Activated CD4-positive, alpha-beta memory T cell treated with anti-CD3 and anti-CD28 coated beads, Interleukin-2, amount 10 ng/mL, durations not matched to agents 7 days and 5 days (primary cell): ENCODE results near the gene ZNF37A. TPM values are rescaled to one million over a fixed set of nuclear protein-coding genes. Genes with fewer than 3 reads are reported as not detected.
"Not testable (repeated sequence)": the region's sequence is repeated elsewhere in the genome, so short reads cannot be mapped to it uniquely, and the experiment has no call there.

Experiments
- CTCF ChIA-PET: fragments of 350-600 bp; sonication (Branson Sonifier 250); formaldehyde crosslinking; loops from one replicate; lab custom pipeline; 2021; ENCODE audit warnings: antibody characterized with exemption, inconsistent platforms; lab: Charles Lee
- POLR2A ChIA-PET: fragments of 350-600 bp; sonication (Branson Sonifier 250); formaldehyde crosslinking; loops from one replicate; lab custom pipeline; 2021; ENCODE audit warnings: antibody characterized with exemption; lab: Charles Lee
- DNase-seq: peaks from one replicate; pipeline ENCODE4 v3.0.0-alpha.2; 2020
- H3K27ac Mint-ChIP-seq: one replicate; pipeline ENCODE4 v1.8.0; 2021; ENCODE audit warnings: mild to moderate bottlenecking, mixed read lengths
- H3K27me3 Mint-ChIP-seq: one replicate; pipeline ENCODE4 v1.8.0; 2021; ENCODE audit warnings: mixed read lengths
- H3K36me3 Mint-ChIP-seq: one replicate; pipeline ENCODE4 v1.8.0; 2021; ENCODE audit warnings: low read depth, mixed read lengths
- H3K4me1 Mint-ChIP-seq: one replicate; pipeline ENCODE4 v1.8.0; 2021; ENCODE audit warnings: mixed read lengths
- H3K4me3 Mint-ChIP-seq: one replicate; pipeline ENCODE4 v1.8.0; 2021; ENCODE audit warnings: mild to moderate bottlenecking, mixed read lengths
- H3K9me3 Mint-ChIP-seq: one replicate; pipeline ENCODE4 v1.8.0; 2021; ENCODE audit warnings: mixed read lengths
- total RNA-seq, 2 experiments: library from RNA; stranded (reverse); gene quantifications; one replicate each; pipeline ENCODE4 v1.2.3, GENCODE V29; 2021

Gene ZNF37A
- 10 to 100 TPM; 17.9 to 19.6 TPM for total RNA-seq

DNA sequence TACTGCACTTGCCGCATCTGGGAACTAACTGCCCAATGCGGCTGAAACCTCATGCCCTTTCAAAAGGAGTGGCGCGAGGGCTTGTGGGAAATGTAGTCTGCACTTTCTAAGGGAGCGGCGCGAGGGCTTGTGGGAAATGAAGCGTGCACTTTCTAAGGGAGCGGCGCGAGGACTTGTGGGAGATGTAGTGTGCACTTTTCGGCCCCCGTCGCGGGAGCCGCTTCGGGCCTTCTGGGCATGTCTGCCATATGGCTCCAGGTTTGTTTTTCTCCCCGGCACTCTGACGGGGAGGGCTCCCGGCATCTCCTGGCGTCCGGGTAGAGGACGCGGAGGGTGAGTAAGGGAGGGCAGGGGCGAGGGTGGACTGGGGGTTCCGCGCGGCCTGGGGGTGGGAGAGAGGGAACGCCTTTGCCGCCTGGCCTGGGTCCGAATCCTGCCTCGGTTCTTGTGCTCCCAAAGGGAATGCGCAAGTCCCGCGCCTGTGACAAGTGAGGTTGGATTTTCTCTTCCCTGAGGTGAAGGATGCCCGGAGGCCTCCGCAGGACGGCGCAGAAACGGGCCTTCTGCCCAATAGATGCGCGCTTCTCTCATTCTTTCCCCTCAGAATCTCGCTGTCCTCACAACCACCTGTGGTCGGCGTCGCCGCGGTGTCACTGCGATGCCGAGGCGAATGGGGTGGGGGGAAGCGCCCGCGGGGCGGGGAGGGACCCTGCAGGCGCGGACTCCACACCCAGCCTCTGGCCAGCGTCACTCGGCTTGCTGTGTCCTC is at the start of gene ZNF37A:
Gene ZNF37A (plus strand): TSS at position 180 of the 769 bp plus-strand sequence. CDS start 2,281 bp downstream, outside the sequence.
- peak within 1 kb of the TSS; percentile 83 for H3K4me3 Mint-ChIP-seq

DNA sequence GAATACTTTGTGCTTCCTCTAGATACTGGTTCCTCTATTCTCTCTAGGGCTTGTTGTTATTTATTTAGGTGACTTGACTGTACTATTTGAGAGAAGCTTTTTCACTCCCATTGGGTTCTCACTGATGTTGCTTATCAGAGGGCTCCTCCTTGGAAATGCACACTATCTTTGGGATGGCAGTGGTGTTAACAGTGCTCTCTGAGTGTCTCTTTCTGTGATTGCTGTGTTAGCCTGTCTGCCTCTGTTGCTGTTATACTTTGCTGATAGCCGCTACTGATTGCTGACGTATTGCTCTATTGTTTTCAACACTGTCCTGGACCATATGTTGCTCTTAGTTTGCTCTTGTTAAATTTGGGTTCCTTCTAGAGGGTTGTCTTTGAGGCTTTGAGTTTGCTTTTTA is 49.0 kb upstream of the ZNF37A start:
- H3K4me1 Mint-ChIP-seq: peaks cover 12% of the 10 kb centered on the region
- H3K27ac Mint-ChIP-seq: no peak overlapping the region
- no peak overlapping the region for H3K4me3 Mint-ChIP-seq
- peaks cover 81% of the 10 kb centered on the region for H3K36me3 Mint-ChIP-seq
- DNase-seq: no peak
- H3K27me3 Mint-ChIP-seq: no peaks in the 10 kb centered on the region
- ChIA-PET CTCF (no interaction called here), POLR2A (no interaction called here)
- H3K9me3 Mint-ChIP-seq: peaks cover 31% of the 10 kb centered on the region

More for the DNA sequence above, at the start of gene ZNF37A:
- Mint-ChIP-seq H3K4me1 (peaks cover 30% of the 10 kb centered on the region), H3K9me3 (peaks cover 17% of the 10 kb centered on the region), H3K36me3 (peaks cover 44% of the 10 kb centered on the region), H3K27ac (peak within 1 kb of the TSS; percentile 85), H3K27me3 (no peaks in the 10 kb centered on the region)
- POLR2A ChIA-PET: interaction anchor here (0.8 to 2.6 kb wide), 7 partner anchors 9 to 238 kb away, joined by 3 to 23 read pairs (median 4); partner anchors contain the start of genes ZNF25 and ZNF33A
- DNase-seq: peak; percentile 92
- CTCF ChIA-PET: interaction anchor here (1.8 to 2.0 kb wide), 2 partner anchors 84 to 118 kb away, joined by 5 to 9 read pairs; partner anchors contain the start of genes ZNF25 and ZNF33A

DNA sequence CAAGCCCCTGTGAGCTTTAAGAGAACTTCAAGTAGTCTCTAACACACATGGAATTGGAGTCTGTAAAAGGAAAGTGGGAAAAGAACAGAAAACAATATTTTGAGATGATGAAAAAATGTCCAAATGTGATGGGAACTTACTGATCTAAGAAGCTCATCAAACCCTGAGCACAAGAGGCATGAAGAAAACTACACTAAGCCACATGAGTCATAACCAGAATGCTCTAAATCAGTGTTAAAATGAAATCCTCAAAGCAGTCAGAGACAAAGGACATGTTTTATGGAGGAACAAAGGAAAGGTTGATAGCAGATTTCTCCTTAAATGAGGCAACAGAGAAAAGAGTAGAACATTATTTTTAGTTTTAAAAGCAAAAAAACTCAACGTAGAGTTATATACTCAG is 46.5 kb upstream of the ZNF37A start:
- DNase-seq: no peak
- ChIA-PET CTCF (no interaction called here), POLR2A (no interaction called here)
- H3K4me1 Mint-ChIP-seq: peaks cover 9% of the 10 kb centered on the region
- H3K36me3 Mint-ChIP-seq: peaks cover 80% of the 10 kb centered on the region
- no peak overlapping the region for H3K4me3 Mint-ChIP-seq
- H3K27me3 Mint-ChIP-seq: no peaks in the 10 kb centered on the region
- peaks cover 38% of the 10 kb centered on the region for H3K9me3 Mint-ChIP-seq
- H3K27ac Mint-ChIP-seq: no peak overlapping the region

DNA sequence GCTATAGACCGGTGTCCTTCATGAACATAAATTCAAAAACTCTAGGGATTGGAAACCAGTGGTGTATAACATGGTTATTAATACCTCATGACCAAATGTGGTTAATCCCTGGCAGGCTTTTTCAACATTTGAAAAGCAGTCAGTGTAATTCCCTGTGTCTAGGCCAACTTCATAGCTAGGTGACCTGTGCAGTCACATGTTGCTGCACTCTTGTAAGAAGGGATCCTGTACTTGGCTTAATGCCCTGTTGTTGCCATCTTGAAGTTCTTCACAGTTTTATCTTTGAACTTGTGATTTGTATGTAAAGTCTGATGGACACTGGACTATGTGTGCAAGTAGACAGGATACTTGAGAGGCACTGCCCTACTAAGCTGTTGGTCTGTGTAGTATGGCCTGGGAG is 43.9 kb upstream of the ZNF37A start:
- ChIA-PET POLR2A (no interaction called here), CTCF (no interaction called here)
- no peaks in the 10 kb centered on the region for H3K27me3 Mint-ChIP-seq
- no peak overlapping the region for H3K4me3 Mint-ChIP-seq
- DNase-seq: no peak
- peaks cover 81% of the 10 kb centered on the region for H3K36me3 Mint-ChIP-seq
- H3K9me3 Mint-ChIP-seq: peaks cover 52% of the 10 kb centered on the region
- H3K4me1 Mint-ChIP-seq: peaks cover 4% of the 10 kb centered on the region
- no peak overlapping the region for H3K27ac Mint-ChIP-seq

DNA sequence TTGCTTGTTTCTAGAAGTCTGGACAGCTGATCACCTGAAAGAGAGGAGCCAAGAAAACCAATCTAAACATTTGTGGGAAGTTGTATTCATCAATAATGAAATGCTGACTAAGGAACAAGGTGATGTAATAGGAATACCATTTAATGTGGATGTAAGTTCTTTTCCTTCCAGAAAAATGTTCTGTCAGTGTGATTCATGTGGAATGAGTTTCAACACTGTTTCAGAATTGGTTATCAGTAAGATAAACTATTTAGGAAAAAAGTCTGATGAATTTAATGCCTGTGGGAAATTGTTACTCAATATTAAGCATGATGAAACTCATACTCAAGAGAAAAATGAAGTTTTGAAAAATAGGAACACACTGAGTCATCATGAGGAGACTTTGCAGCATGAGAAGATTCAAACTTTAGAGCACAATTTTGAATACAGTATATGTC is 39.8 kb upstream of the ZNF37A start:
- Mint-ChIP-seq H3K9me3 (peaks cover 75% of the 10 kb centered on the region), H3K27ac (no peak overlapping the region), H3K4me3 (no peak overlapping the region), H3K4me1 (no peaks in the 10 kb centered on the region), H3K27me3 (no peaks in the 10 kb centered on the region), H3K36me3 (peaks cover 85% of the 10 kb centered on the region)
- ChIA-PET POLR2A (no interaction called here), CTCF (no interaction called here)
- DNase-seq: no peak

DNA sequence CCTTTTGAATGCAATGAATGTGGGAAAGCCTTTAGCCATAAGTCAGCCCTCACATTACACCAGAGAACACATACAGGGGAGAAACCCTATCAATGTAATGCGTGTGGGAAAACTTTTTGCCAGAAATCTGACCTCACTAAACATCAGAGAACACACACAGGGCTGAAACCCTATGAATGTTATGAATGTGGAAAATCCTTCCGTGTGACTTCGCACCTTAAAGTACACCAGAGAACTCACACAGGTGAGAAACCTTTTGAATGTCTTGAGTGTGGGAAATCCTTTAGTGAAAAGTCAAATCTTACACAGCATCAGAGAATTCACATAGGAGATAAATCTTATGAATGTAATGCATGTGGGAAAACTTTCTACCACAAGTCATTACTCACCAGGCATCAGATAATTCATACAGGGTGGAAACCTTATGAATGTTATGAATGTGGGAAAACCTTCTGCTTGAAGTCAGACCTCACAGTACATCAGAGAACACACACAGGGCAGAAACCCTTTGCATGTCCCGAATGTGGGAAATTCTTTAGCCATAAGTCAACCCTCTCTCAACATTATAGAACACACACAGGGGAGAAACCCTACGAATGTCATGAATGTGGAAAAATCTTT is 38.8 kb upstream of the ZNF37A start:
- CTCF ChIA-PET, DNase-seq, H3K4me1 Mint-ChIP-seq, H3K4me3 Mint-ChIP-seq, H3K27ac Mint-ChIP-seq, H3K27me3 Mint-ChIP-seq, POLR2A ChIA-PET: not testable (repeated sequence)
- Mint-ChIP-seq H3K9me3 (peaks cover 77% of the 10 kb centered on the region), H3K36me3 (peaks cover 84% of the 10 kb centered on the region)

DNA sequence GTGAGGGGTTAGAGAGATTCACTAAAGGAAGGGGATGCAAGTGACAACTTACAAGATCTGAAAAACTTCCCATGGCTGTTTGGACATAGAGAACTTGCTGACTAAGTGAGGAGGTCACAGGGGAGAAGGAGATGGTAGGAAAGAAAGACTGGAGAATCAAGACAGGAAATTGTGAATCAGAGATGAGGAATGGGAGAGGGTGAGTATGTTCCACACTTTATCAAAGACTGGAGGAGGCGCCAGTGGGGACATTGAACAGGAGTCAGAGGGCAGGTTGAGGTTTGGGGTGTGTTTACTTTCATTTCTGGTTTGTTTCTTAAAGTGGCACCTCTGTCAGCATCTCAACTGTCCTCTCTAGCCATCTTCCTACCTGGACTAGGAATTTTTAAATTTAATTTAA is 24.5 kb upstream of the ZNF37A start:
- POLR2A ChIA-PET, DNase-seq, CTCF ChIA-PET, H3K4me3 Mint-ChIP-seq, H3K27me3 Mint-ChIP-seq, H3K4me1 Mint-ChIP-seq, H3K36me3 Mint-ChIP-seq: not testable (repeated sequence)
- H3K27ac Mint-ChIP-seq: peak overlapping the region; percentile 17
- peaks cover 18% of the 10 kb centered on the region for H3K9me3 Mint-ChIP-seq

DNA sequence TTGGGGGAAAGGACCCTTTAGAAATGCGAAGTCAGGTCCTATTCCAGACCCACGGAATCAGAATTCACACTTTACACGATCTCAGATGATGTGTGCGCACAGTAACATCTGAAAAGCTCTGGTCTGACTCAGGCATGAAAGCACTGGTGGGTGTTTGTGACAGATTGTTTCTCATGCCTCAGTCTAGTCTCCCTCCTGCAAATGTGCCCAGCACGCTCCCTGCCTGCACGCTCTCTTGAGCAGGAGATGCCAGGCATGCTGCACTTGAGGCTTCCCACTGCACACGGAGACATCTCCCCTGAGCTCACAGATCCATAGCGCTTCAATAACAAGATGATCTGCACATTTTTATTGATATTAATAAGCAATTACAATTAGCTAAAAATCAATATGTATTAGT is 23.6 kb upstream of the ZNF37A start:
- ChIA-PET CTCF (no interaction called here), POLR2A (no interaction called here)
- H3K9me3 Mint-ChIP-seq: peaks cover 21% of the 10 kb centered on the region

DNA sequence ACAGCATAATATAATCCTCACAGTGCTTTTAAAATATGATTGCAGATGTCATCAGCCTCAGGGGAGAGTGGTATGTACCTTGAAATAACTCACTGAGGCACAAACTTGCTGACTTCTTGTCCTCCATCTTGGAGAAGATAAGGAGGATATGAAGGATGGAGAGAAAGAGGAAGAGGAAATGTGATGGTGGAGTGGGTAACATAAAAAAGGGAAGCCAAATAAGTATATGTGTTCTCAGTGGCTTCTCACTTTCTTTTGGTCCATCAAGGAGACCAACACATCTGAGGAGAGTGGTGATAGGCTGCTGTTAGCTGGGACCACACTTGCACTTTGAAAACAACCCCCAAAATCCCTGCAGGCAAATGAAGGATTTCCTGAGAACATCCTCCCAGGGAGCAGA is 21.6 kb upstream of the ZNF37A start:
- Mint-ChIP-seq H3K4me3 (no peak overlapping the region), H3K27ac (no peak overlapping the region), H3K4me1 (peaks cover 2% of the 10 kb centered on the region), H3K36me3 (no peaks in the 10 kb centered on the region), H3K27me3 (no peaks in the 10 kb centered on the region), H3K9me3 (peaks cover 35% of the 10 kb centered on the region)
- POLR2A ChIA-PET: no interaction called here
- CTCF ChIA-PET: no interaction called here
- no peak for DNase-seq

More for the DNA sequence above, 23.6 kb upstream of the ZNF37A start:
- DNase-seq: no peak
- H3K4me3 Mint-ChIP-seq: no peak overlapping the region
- H3K36me3 Mint-ChIP-seq: no peaks in the 10 kb centered on the region
- no peaks in the 10 kb centered on the region for H3K27me3 Mint-ChIP-seq
- H3K27ac Mint-ChIP-seq: no peak overlapping the region
- peaks cover 2% of the 10 kb centered on the region for H3K4me1 Mint-ChIP-seq

DNA sequence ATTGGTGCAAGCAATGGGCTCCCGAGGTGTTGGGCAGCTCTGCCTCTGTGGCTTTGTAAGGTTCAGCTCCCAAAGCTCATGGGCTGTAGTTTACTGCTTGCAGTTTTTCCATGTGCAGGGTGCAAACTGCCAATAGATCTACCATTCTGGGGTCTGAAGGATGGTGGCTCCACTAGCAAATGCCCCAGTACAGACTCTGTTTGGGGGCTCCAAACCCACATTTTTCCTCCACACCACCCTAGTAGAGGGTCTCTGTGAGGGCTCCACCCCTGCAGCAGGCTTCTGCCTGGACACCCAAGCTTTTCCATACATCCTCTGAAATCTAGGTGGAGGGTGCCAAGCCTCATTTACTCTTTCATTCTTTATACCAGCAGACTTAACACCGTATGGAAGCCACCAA is 17.4 kb upstream of the ZNF37A start:
- no peak for DNase-seq
- H3K4me1 Mint-ChIP-seq: no peaks in the 10 kb centered on the region
- CTCF ChIA-PET: no interaction called here
- H3K27me3 Mint-ChIP-seq: no peaks in the 10 kb centered on the region
- POLR2A ChIA-PET: no interaction called here
- no peak overlapping the region for H3K27ac Mint-ChIP-seq
- H3K9me3 Mint-ChIP-seq: peaks cover 37% of the 10 kb centered on the region
- no peaks in the 10 kb centered on the region for H3K36me3 Mint-ChIP-seq
- H3K4me3 Mint-ChIP-seq: no peak overlapping the region

DNA sequence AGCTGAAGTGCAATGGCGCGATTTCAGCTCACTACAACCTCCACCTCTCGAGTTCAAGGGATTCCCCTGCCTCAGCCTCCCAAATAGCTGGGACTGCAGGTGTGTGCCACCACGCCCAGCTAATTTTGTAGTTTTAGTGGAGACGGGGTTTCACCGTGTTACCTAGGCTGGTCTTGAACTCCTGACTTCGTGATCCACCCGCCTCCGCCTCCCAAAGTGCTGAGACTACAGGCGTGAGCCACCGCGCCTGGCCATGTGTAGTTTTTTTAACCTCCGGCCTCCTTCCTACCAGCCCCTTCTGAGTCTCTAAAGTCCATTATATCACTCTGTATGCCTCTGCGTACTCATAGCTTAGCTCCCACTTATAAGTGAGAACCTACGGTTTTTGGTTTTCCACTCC is 819 bp upstream of the ZNF37A start:
- H3K4me1 Mint-ChIP-seq: peaks cover 30% of the 10 kb centered on the region
- not testable (repeated sequence) for H3K9me3 Mint-ChIP-seq, DNase-seq, H3K27me3 Mint-ChIP-seq
- POLR2A ChIA-PET: interaction anchor here (0.8 to 2.6 kb wide), 3 partner anchors 16 to 117 kb away, joined by 4 to 23 read pairs (median 4); partner anchors contain the start of genes ZNF25 and ZNF33A
- peak overlapping the region; percentile 85 for H3K27ac Mint-ChIP-seq
- H3K36me3 Mint-ChIP-seq: peaks cover 33% of the 10 kb centered on the region
- CTCF ChIA-PET: interaction anchor here (0.9 to 1.8 kb wide), 3 partner anchors 12 to 116 kb away, joined by 4 to 5 read pairs (median 4); partner anchors contain the start of genes ZNF25 and ZNF33A
- peak overlapping the region; percentile 83 for H3K4me3 Mint-ChIP-seq

DNA sequence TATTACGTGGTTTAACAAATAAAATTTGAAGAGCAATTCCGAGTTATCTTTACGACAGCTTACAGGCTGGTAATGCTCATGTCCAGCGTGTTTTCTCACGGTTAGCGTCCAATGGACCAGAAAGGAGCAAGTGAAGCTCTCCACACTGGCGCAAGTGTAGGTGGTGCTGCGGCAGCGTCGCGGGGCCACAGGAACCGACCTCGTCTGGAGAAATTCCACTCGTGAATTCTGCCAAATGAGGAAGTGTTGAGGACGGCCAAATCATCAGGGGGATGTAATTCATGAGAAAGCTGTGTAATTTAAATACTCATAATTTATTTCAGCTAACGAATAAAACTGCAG is 350 bp upstream of the ZNF37A start:
- DNase-seq: no peak
- Mint-ChIP-seq H3K4me3 (peak overlapping the region; percentile 83), H3K27ac (peak overlapping the region; percentile 85), H3K4me1 (peaks cover 30% of the 10 kb centered on the region), H3K36me3 (peaks cover 38% of the 10 kb centered on the region), H3K27me3 (no peaks in the 10 kb centered on the region), H3K9me3 (peaks cover 12% of the 10 kb centered on the region)
- POLR2A ChIA-PET: interaction anchor here (0.8 to 2.6 kb wide), 3 partner anchors 16 to 118 kb away, joined by 4 to 23 read pairs (median 4); partner anchors contain the start of genes ZNF25 and ZNF33A
- CTCF ChIA-PET: interaction anchor here (0.9 to 2.0 kb wide), 4 partner anchors 12 to 117 kb away, joined by 4 to 9 read pairs (median 4); partner anchors contain the start of genes ZNF25 and ZNF33A
